H1 (cell line): ENCODE data around the gene CSNK1D. TPM values are rescaled to one million over a fixed set of nuclear protein-coding genes. Genes with fewer than 3 reads are reported as not detected.

Experiments used
- CTCF ChIA-PET: fragments of 300-600 bp; sonication (Branson Sonifier 250); formaldehyde crosslinking; loops from one replicate; lab custom pipeline; 2021; ENCODE audit not compliant: partially characterized antibody; lab: Charles Lee
- POLR2A ChIA-PET: fragments of 300-600 bp; sonication (Branson Sonifier 250); formaldehyde crosslinking; loops from one replicate; lab custom pipeline; 2021; ENCODE audit warnings: inconsistent platforms; ENCODE audit not compliant: partially characterized antibody; lab: Charles Lee
- DNase-seq, 2 experiments: peaks; one replicate each; pipeline versions ENCODE4 v3.0.0 to v3.0.0-alpha.2; 2010 to 2022; ENCODE audit warnings: low spot score in 2 of 2, low read depth in 1 of 2, mixed read lengths in 1 of 2
- FAIRE-seq: peaks from 2 replicates; lab custom pipeline; 2011; peaks lifted over from hg19 to GRCh38; lab: Jason Lieb, UNC
- H2AFZ ChIP-seq: 2 replicates; pipeline ENCODE4 v1.8.1; 2012; ENCODE audit warnings: low read length, inconsistent platforms
- H2AK5ac ChIP-seq: 2 replicates; pipeline ENCODE4 v1.6.1; 2013; ENCODE audit warnings: low read depth, low read length
- H2BK120ac ChIP-seq: replicated peaks from 2 replicates; pipeline ENCODE3; 2013; ENCODE audit warnings: low read depth, low read length, inconsistent platforms
- H2BK12ac ChIP-seq: 2 replicates; pipeline ENCODE4 v1.6.1; 2013; ENCODE audit warnings: low read depth, low read length
- H2BK15ac ChIP-seq: 2 replicates; pipeline ENCODE4 v1.6.1; 2013; ENCODE audit warnings: low read length
- H2BK20ac ChIP-seq: 2 replicates; pipeline ENCODE4 v1.6.1; 2013; ENCODE audit warnings: low read length
- H2BK5ac ChIP-seq: 2 replicates; pipeline ENCODE4 v1.6.1; 2013; ENCODE audit warnings: low read depth, low read length
- H3K14ac ChIP-seq: 2 replicates; pipeline ENCODE4 v1.6.1; 2013; ENCODE audit warnings: inconsistent platforms; ENCODE audit not compliant: insufficient read length
- H3K18ac ChIP-seq: 2 replicates; pipeline ENCODE4 v1.6.1; 2013; ENCODE audit warnings: low read length; ENCODE audit errors: extremely low read depth
- H3K23ac ChIP-seq: 2 replicates; pipeline ENCODE4 v1.6.1; 2013; ENCODE audit warnings: inconsistent platforms; ENCODE audit not compliant: insufficient read length
- H3K23me2 ChIP-seq: 2 replicates; pipeline ENCODE4 v1.6.1; 2013; ENCODE audit warnings: low read depth, low read length
- H3K27ac ChIP-seq: 2 replicates; pipeline ENCODE4 v1.6.1; 2011; ENCODE audit warnings: low read depth, low read length, inconsistent platforms
- H3K27me3 ChIP-seq, 4 experiments: replicated peaks in 1 of 4; 1 replicate in 1 of 4; 2 replicates in 3 of 4; pipeline versions ENCODE4 v1.6.1 to v1.8.1; 2011 to 2013; ENCODE audit warnings: low read length in 3 of 4, mild to moderate bottlenecking in 3 of 4, inconsistent platforms in 2 of 4, mixed read lengths in 2 of 4, moderate library complexity in 1 of 4; ENCODE audit not compliant: control insufficient read depth in 3 of 4, insufficient read depth in 3 of 4; ENCODE audit errors: extremely low read depth in 1 of 4
- H3K36me3 ChIP-seq, 4 experiments: 2 replicates each; pipeline versions ENCODE4 v1.6.1 to v1.8.1; 2011 to 2013; ENCODE audit warnings: mild to moderate bottlenecking in 4 of 4, low read length in 3 of 4, moderate library complexity in 2 of 4, control low read depth in 1 of 4, inconsistent platforms in 1 of 4; ENCODE audit not compliant: insufficient read depth in 4 of 4, control insufficient read depth in 2 of 4
- H3K4ac ChIP-seq: replicated peaks from 2 replicates; pipeline ENCODE3; 2013; ENCODE audit warnings: low read length, low read depth, mixed read lengths, inconsistent platforms; ENCODE audit not compliant: insufficient read length
- H3K4me1 ChIP-seq, 4 experiments: replicated peaks in 1 of 4; 1 replicate in 1 of 4; 2 replicates in 3 of 4; pipeline versions ENCODE4 v1.6.1 to v1.8.1; 2011 to 2013; ENCODE audit warnings: low read length in 3 of 4, inconsistent platforms in 2 of 4, mixed read lengths in 1 of 4; ENCODE audit not compliant: insufficient read depth in 4 of 4, control insufficient read depth in 3 of 4
- H3K4me2 ChIP-seq, 2 experiments: 2 replicates each; pipeline versions ENCODE4 v1.6.1 to v1.8.1; 2011 to 2013; ENCODE audit warnings: low read depth in 2 of 2, low read length in 2 of 2, control low read depth in 1 of 2, inconsistent platforms in 1 of 2, mild to moderate bottlenecking in 1 of 2; ENCODE audit not compliant: insufficient read depth in 1 of 2
- H3K4me3 ChIP-seq, 4 experiments: fragments of 200-600, 300-600 bp in 1 of 4; sonication (generic), shearing (Covaris generic), sonication (Bioruptor Twin) in 1 of 4; 2 replicates each; pipeline versions ENCODE4 v1.5.1 to v1.8.1; 2011 to 2016; ENCODE audit warnings: low read length in 4 of 4, low read depth in 3 of 4, control low read depth in 2 of 4, inconsistent platforms in 2 of 4, mild to moderate bottlenecking in 2 of 4, mixed read lengths in 1 of 4, moderate library complexity in 1 of 4; ENCODE audit not compliant: insufficient read depth in 2 of 4; ENCODE audit errors: extremely low read depth in 1 of 4
- H3K56ac ChIP-seq: replicated peaks from 2 replicates; pipeline ENCODE3; 2013; ENCODE audit warnings: low read depth, mild to moderate bottlenecking, mixed read lengths, low read length, inconsistent platforms; ENCODE audit not compliant: insufficient read length
- H3K79me1 ChIP-seq: 2 replicates; pipeline ENCODE4 v1.6.1; 2013; ENCODE audit warnings: low read depth, low read length, control low read depth
- H3K79me2 ChIP-seq, 2 experiments: 2 replicates each; pipeline versions ENCODE4 v1.6.1 to v1.8.1; 2012 to 2013; ENCODE audit warnings: low read length in 2 of 2, mild to moderate bottlenecking in 2 of 2, inconsistent platforms in 1 of 2; ENCODE audit not compliant: insufficient read depth in 2 of 2, control insufficient read depth in 1 of 2
- H3K9ac ChIP-seq, 4 experiments: replicated peaks in 1 of 4; 1 replicate in 1 of 4; 2 replicates in 3 of 4; pipeline versions ENCODE4 v1.6.1 to v1.8.1; 2011 to 2013; ENCODE audit warnings: low read depth in 3 of 4, low read length in 3 of 4, control low read depth in 2 of 4, mild to moderate bottlenecking in 2 of 4, moderate library complexity in 2 of 4, inconsistent platforms in 1 of 4; ENCODE audit errors: extremely low read depth in 1 of 4
- H3K9me3 ChIP-seq, 2 experiments: 2 replicates each; pipeline versions ENCODE4 v1.6.1 to v1.8.1; 2012 to 2013; ENCODE audit warnings: mild to moderate bottlenecking in 2 of 2, moderate library complexity in 2 of 2, control low read depth in 1 of 2, inconsistent platforms in 1 of 2, low read depth in 1 of 2, low read length in 1 of 2, mixed read lengths in 1 of 2; ENCODE audit not compliant: insufficient read depth in 2 of 2
- H4K20me1 ChIP-seq, 2 experiments: replicated peaks in 1 of 2; 2 replicates each; pipeline versions ENCODE3 to v1.8.1; 2011 to 2013; ENCODE audit warnings: inconsistent platforms in 2 of 2, low read length in 2 of 2, mild to moderate bottlenecking in 1 of 2; ENCODE audit not compliant: insufficient read depth in 2 of 2, control insufficient read depth in 1 of 2
- H4K5ac ChIP-seq: 2 replicates; pipeline ENCODE4 v1.6.1; 2013; ENCODE audit warnings: low read length, low read depth, mixed read lengths, inconsistent platforms; ENCODE audit not compliant: insufficient read length
- H4K8ac ChIP-seq: 2 replicates; pipeline ENCODE4 v1.8.0; 2013; ENCODE audit warnings: mild to moderate bottlenecking, moderate library complexity, low read length, inconsistent platforms; ENCODE audit not compliant: insufficient read depth; ENCODE audit errors: extremely low read depth
- H4K91ac ChIP-seq: replicated peaks from 2 replicates; pipeline ENCODE3; 2013; ENCODE audit warnings: low read length, mixed read lengths, inconsistent platforms; ENCODE audit not compliant: insufficient read length
- EGR1 ChIP-seq: IDR thresholded peaks from 2 replicates; pipeline ENCODE4 v1.6.1; 2011; ENCODE audit warnings: low read depth, low read length, borderline replicate concordance
- JUND ChIP-seq: IDR thresholded peaks from 2 replicates; pipeline ENCODE4 v1.6.1; 2011; ENCODE audit warnings: mild to moderate bottlenecking, improper control_type of control experiment, low read length
- NANOG ChIP-seq: IDR thresholded peaks from 2 replicates; pipeline ENCODE4 v1.6.1; 2011; ENCODE audit warnings: low read length, low read depth, mild to moderate bottlenecking, inconsistent platforms; ENCODE audit not compliant: insufficient read depth, poor library complexity, severe bottlenecking
- WGBS, 2 experiments: shearing (Covaris generic) in 1 of 2; methylation state at CpG; one replicate each; pipeline versions ENCODE4 v1.1.6 to v1.1.7; 2013 to 2015; ENCODE audit warnings: low lambda C conversion rate in 2 of 2, mixed read lengths in 2 of 2, inconsistent platforms in 1 of 2, low coverage in 1 of 2, missing lambda C conversion rate in 1 of 2; ENCODE audit not compliant: insufficient replicate concordance in 2 of 2, insufficient coverage in 1 of 2, insufficient read length in 1 of 2; ENCODE audit errors: extremely low coverage in 1 of 2, missing lambda C conversion rate in 1 of 2; 5-methylcytosine and 5-hydroxymethylcytosine counted together
- polyA plus RNA-seq, 7 experiments: library from polyadenylated mRNA; depleted of rRNA in 3 of 7; stranded (reverse) in 5 of 7; unstranded in 2 of 7; fragments of >200 nt in 5 of 7; fragments of 200-250 nt in 2 of 7; gene quantifications; 1 replicate in 5 of 7; 2 replicates in 1 of 7; 4 replicates in 1 of 7; pipeline versions ENCODE4 v1.2.1 to v1.2.3, GENCODE V29; 2011 to 2013; ENCODE audit warnings: missing spikeins in 2 of 7, mixed read lengths in 2 of 7
- total RNA-seq: library from RNA; stranded (reverse); fragmentation: NEBNext Ultra II Directional; extraction: Animal tissue kit (Norgen Biotek cat#: 25700); gene quantifications from 2 replicates; pipeline ENCODE4 v1.2.1, GENCODE V29; 2021

CSNK1D gene
- total and polyA plus RNA-seq, 2 of the 8 experiments (the other 6 are each of a cell fraction or from before 2014, with no cell fraction given): 73.5 to 103 TPM

DNA sequence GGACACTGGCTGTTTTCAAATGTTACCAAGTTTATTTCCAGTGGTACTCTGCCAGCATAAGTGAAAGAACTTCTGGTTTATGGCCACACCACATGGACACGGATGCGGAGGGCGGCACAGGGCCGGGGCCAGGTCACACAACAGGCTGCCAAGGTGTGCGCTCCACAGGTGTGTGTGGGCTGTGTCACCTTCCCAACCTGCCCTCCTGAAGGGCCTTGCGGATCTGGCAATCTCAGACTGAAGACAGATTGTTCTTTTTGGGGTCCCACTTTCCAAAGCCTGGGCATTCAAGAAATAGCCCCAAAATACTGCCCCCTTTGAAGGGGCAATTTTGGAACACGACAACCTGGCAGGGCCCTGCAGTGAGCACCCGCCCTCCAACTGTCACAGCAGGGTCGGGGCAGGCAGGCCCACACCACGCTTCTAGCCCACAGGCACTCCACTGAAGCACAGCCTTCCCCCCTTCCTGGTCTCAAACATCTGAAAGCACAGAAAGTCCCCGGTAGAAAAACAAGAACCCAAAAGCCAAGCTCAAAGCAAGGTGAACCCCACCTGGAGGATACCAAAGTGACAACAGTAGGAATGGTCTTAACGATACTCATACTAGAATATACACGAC lies 3.5 kb downstream of the CSNK1D start:
- H2BK20ac ChIP-seq: no peak overlapping the region
- H3K18ac ChIP-seq: no peak overlapping the region
- H4K5ac ChIP-seq: no peak overlapping the region
- H2BK5ac ChIP-seq: no peak overlapping the region
- H3K36me3 ChIP-seq: peaks cover 10 to 38% (median 16%) of the 10 kb centered on the region in 4 experiments
- H3K27ac ChIP-seq: no peak overlapping the region
- no peak for FAIRE-seq
- peaks cover 35% of the 10 kb centered on the region for H3K79me1 ChIP-seq
- H4K8ac ChIP-seq: no peak overlapping the region
- no peak for TF ChIP-seq EGR1
- no peak for TF ChIP-seq JUND
- no peak for TF ChIP-seq NANOG
- no peak overlapping the region for H2AK5ac ChIP-seq
- no peak overlapping the region for H3K56ac ChIP-seq
- H2AFZ ChIP-seq: no peak overlapping the region
- no peak overlapping the region for H3K14ac ChIP-seq
- H2BK15ac ChIP-seq: no peak overlapping the region
- peaks cover 52 to 76% of the 10 kb centered on the region in 2 experiments for H3K79me2 ChIP-seq
- peaks cover 0 to 30% (median 7%) of the 10 kb centered on the region in 4 experiments; a peak in 6 of 7 replicates for H3K4me1 ChIP-seq
- no peak for DNase-seq
- peaks cover 6% of the 10 kb centered on the region for H3K23me2 ChIP-seq
- no peak overlapping the region for H4K91ac ChIP-seq
- no peak overlapping the region for H3K23ac ChIP-seq
- no peak overlapping the region for H2BK120ac ChIP-seq
- H2BK12ac ChIP-seq: no peak overlapping the region
- 95% methylated on average over 13 of the region's 13 CpGs; no CpG with 5 or more reads in 1 of the 2 experiments for WGBS, 2 experiments
- no peak overlapping the region for H3K9ac ChIP-seq
- CTCF ChIA-PET: interaction anchor here (1.0 to 1.8 kb wide), 3 partner anchors 27 to 52 kb away, joined by 3 to 8 read pairs (median 3); no protein-coding TSS in a partner anchor
- peak overlapping the region in 1 of 2 experiments; percentile 12; a peak in 1 of 4 replicates for H3K4me2 ChIP-seq
- H4K20me1 ChIP-seq: peaks cover 50 to 56% of the 10 kb centered on the region in 2 experiments
- no peak overlapping the region for H3K4me3 ChIP-seq
- H3K4ac ChIP-seq: peak overlapping the region; percentile 17
- H3K27me3 ChIP-seq: peaks cover 0 to 5% (median 5%) of the 10 kb centered on the region in 4 experiments; a peak in 3 of 7 replicates
- POLR2A ChIA-PET: interaction anchor here (0.9 to 6.4 kb wide), 8 partner anchors 12 to 33 kb away, joined by 3 to 39 read pairs (median 4); no protein-coding TSS in a partner anchor
- no peaks in the 10 kb centered on the region for H3K9me3 ChIP-seq
